Prostate gland (tissue), 2 donors: Measurements from ENCODE around the gene EPHB2. TPM values are rescaled to one million over a fixed set of nuclear protein-coding genes. Genes with fewer than 3 reads are reported as not detected.

ENCODE experiments used
- DNase-seq: peaks from one replicate; pipeline ENCODE4 v3.0.0-alpha.2; 2019; ENCODE audit warnings: low spot score
- H3K27ac ChIP-seq, 2 donors: fragments of 200-600 bp; sonication (generic); 2 replicates each; pipeline ENCODE4 v1.5.1; 2017 to 2019
- H3K27me3 ChIP-seq: fragments of 200-600 bp; sonication (generic); replicated peaks from 2 replicates; pipeline ENCODE4 v1.5.1; 2019; ENCODE audit not compliant: insufficient read depth
- H3K36me3 ChIP-seq, 2 donors: fragments of 200-600 bp; sonication (generic); 1 replicate in 1 of 2; 2 replicates in 1 of 2; pipeline versions ENCODE4 v1.5.1 to v1.8.1; 2017 to 2019
- H3K4me1 ChIP-seq: fragments of 200-600 bp; sonication (generic); replicated peaks from 2 replicates; pipeline ENCODE4 v1.5.1; 2019
- H3K4me3 ChIP-seq, 2 donors: fragments of 200-600 bp; sonication (generic); 2 replicates each; pipeline ENCODE4 v1.5.1; 2017 to 2019
- H3K9me3 ChIP-seq: fragments of 200-600 bp; sonication (generic); 2 replicates; pipeline ENCODE4 v1.5.1; 2017
- POLR2A ChIP-seq: fragments of 450-650 bp; IDR thresholded peaks from one replicate; pipeline ENCODE4 v1.6.1; 2016; ENCODE audit warnings: antibody characterized with exemption, mild to moderate bottlenecking
- POLR2AphosphoS5 ChIP-seq: sonication (generic); formaldehyde crosslinking; IDR thresholded peaks from one replicate; pipeline ENCODE4 v1.6.1; 2017; ENCODE audit warnings: antibody characterized with exemption
- WGBS: methylation state at CpG from one replicate; pipeline ENCODE4 v1.1.5; 2018; 5-methylcytosine and 5-hydroxymethylcytosine counted together
- intact Hi-C: fragments of 100-400 bp; cut with DNase I; formaldehyde crosslinking; loops from one replicate; pipeline ENCODE4 v1.14.2; 2022
- total RNA-seq, 2 donors: library from RNA; depleted of rRNA; stranded (reverse); fragments of >200 nt; gene quantifications; one replicate each; pipeline ENCODE4 v1.1.0, GENCODE V29; 2016
- TF ChIP-seq, protein P1 (sequence below), 4 experiments: fragments of 200-600 bp in 2 of 4; fragments of 450-650 bp in 2 of 4; sonication (generic) in 2 of 4; IDR thresholded peaks; 1 replicate in 3 of 4; 2 replicates in 1 of 4; pipeline ENCODE4 v1.5.1; 2016 to 2019; ENCODE audit warnings: antibody characterized with exemption in 4 of 4, mild to moderate bottlenecking in 2 of 4, moderate library complexity in 2 of 4

Gene EPHB2
- total RNA-seq, 2 donors from 2014 or later, result 6.4 to 7.4 TPM

DNA sequence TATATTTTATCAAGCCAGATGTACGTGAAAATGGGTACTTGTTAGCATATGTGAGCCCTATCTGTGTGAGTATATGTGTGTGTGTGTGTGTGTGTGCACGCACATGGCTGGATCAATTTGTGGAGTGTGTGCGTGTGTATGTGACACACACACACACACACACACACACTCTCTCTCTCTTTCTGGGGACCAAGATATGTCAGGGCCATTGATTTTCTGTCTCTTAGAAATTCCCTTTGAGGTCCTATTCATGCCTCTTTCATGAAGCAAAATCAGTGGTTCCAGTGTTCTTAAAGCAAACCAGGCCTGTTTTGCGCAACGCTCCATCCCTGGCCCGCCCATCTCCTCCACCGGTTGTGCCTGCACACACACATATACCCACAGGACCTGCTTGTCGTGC, 90.0 kb downstream of the EPHB2 start:
- 96% methylated on average over 8 of the region's 8 CpGs for WGBS
- Histone ChIP-seq H3K27me3 (no peaks in the 10 kb centered on the region), H3K36me3 (no peaks in the 10 kb centered on the region), H3K4me3 (no peak overlapping the region), H3K27ac (no peak overlapping the region), H3K9me3 (no peaks in the 10 kb centered on the region), H3K4me1 (no peaks in the 10 kb centered on the region)
- no peak for DNase-seq
- intact Hi-C loops, result no loop called here
- no peak for TF ChIP-seq POLR2AphosphoS5
- TF ChIP-seq, protein P1, sequence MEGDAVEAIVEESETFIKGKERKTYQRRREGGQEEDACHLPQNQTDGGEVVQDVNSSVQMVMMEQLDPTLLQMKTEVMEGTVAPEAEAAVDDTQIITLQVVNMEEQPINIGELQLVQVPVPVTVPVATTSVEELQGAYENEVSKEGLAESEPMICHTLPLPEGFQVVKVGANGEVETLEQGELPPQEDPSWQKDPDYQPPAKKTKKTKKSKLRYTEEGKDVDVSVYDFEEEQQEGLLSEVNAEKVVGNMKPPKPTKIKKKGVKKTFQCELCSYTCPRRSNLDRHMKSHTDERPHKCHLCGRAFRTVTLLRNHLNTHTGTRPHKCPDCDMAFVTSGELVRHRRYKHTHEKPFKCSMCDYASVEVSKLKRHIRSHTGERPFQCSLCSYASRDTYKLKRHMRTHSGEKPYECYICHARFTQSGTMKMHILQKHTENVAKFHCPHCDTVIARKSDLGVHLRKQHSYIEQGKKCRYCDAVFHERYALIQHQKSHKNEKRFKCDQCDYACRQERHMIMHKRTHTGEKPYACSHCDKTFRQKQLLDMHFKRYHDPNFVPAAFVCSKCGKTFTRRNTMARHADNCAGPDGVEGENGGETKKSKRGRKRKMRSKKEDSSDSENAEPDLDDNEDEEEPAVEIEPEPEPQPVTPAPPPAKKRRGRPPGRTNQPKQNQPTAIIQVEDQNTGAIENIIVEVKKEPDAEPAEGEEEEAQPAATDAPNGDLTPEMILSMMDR (IDR thresholded peaks at IDR 0.05), result no peak
- TF ChIP-seq POLR2A, result no peak

DNA sequence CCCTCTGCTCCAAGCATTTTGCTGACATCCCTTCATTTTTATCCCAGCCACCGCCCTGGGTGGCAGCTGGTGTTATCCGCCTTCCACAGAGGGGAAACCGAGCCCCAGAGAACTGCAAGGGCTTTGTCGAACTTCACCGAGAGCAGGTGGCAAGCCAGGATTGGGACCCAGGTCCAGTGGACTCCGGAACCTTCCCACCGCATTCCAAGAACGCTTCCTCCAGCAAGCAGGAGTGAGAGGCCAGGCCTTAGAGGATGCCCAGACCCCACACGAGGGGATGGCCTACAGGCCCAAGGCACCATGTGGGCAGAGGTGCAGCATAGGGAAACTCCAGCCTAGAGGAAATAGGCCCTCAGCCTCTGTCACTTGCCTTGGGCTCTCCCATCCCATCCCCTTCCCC, 90.7 kb downstream of the EPHB2 start:
- intact Hi-C loops, result no loop called here
- Histone ChIP-seq H3K27me3 (no peaks in the 10 kb centered on the region), H3K36me3 (no peaks in the 10 kb centered on the region), H3K4me1 (no peaks in the 10 kb centered on the region), H3K9me3 (no peaks in the 10 kb centered on the region), H3K4me3 (no peak overlapping the region), H3K27ac (no peak overlapping the region)
- TF ChIP-seq POLR2A (no peak), POLR2AphosphoS5 (no peak)
- TF ChIP-seq, protein P1 (IDR thresholded peaks at IDR 0.05), result no peak
- WGBS, result 96% methylated on average over 8 of the region's 9 CpGs
- DNase-seq, result no peak

DNA sequence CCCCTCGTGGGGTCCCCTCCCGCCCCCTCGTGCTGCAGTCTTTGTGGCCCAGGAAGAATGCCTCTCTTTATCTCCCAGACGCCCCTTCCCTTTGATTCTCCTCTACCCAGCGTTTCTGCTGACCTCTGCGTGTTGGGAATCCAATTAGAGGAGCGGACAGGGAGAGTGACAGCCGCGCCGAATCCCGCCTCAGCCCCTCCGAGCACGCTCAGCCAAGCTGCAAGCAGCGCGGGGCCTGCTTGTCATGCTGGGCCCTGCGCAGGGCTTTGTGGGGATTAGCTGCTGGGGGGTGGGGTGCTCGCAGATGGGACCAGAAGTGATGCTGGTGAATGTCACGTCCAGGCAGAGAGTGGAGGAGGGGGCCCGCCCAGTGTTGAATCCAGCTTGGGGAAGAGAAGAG, 91.1 kb downstream of the EPHB2 start:
- H3K36me3 ChIP-seq, result no peaks in the 10 kb centered on the region
- intact Hi-C loops, result no loop called here
- H3K4me1 ChIP-seq, result no peaks in the 10 kb centered on the region
- H3K9me3 ChIP-seq, result no peaks in the 10 kb centered on the region
- no peak overlapping the region for H3K27ac ChIP-seq
- H3K4me3 ChIP-seq, result no peak overlapping the region
- H3K27me3 ChIP-seq, result no peaks in the 10 kb centered on the region
- no peak for DNase-seq
- TF ChIP-seq POLR2A (no peak), POLR2AphosphoS5 (no peak)
- TF ChIP-seq, protein P1 (IDR thresholded peaks at IDR 0.05), result no peak
- 87% methylated on average over 19 of the region's 19 CpGs for WGBS

DNA sequence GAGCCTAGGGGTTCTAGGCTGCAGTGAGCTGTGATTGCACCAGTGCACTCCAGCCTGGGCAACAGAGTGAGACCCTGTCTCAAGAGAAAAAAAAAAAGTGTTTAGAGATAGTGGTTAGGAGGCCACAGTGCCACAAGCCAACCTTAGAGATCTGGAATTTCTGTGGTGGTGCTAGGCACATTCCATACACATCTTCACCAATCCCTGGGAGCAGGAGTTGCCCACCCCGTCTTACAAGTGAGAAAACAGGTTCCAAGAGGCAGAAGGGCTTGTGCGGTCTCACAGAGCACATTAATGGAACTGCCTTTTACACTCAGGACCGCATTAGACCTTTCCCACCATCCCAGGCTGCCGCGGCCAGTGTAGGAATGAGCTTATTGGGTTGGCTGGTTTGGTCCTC, 93.2 kb downstream of the EPHB2 start:
- H3K27me3 ChIP-seq, result no peaks in the 10 kb centered on the region
- DNase-seq, result no peak
- H3K27ac ChIP-seq, result no peak overlapping the region
- H3K4me1 ChIP-seq, result no peaks in the 10 kb centered on the region
- TF ChIP-seq POLR2AphosphoS5 (no peak), POLR2A (no peak)
- TF ChIP-seq, protein P1 (IDR thresholded peaks at IDR 0.05), result no peak
- no peak overlapping the region for H3K4me3 ChIP-seq
- no peaks in the 10 kb centered on the region for H3K9me3 ChIP-seq
- 92% methylated on average over 5 of the region's 5 CpGs for WGBS
- H3K36me3 ChIP-seq, result no peaks in the 10 kb centered on the region
- intact Hi-C loops, result no loop called here

DNA sequence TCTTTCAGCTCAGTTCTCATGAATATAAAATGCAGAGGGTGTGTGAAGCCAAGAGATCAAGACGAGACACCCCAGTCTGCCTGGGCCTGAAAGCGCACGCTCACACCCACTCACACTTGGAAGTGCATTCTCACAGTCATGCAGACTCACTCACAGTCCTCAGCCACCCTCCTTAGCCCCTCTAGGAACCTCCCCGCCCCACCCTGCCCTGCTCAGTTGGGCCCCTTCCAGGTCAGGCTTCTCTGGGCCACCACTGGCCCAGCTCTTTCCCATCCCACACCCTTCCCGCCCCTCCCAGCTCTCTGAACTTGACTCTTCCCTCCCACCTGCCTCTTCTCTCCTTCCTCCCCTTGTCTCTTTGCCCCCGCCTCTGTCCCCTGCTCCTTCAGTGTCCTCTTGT, 93.8 kb downstream of the EPHB2 start:
- Histone ChIP-seq H3K27ac (no peak overlapping the region), H3K27me3 (no peaks in the 10 kb centered on the region), H3K4me1 (no peaks in the 10 kb centered on the region), H3K9me3 (no peaks in the 10 kb centered on the region), H3K36me3 (no peaks in the 10 kb centered on the region), H3K4me3 (no peak overlapping the region)
- TF ChIP-seq POLR2A (no peak), POLR2AphosphoS5 (no peak)
- TF ChIP-seq, protein P1 (IDR thresholded peaks at IDR 0.05), result no peak
- no peak for DNase-seq
- intact Hi-C loops, result no loop called here
- 79% methylated on average over 6 of the region's 6 CpGs for WGBS
